ENCODE data around the gene DYDC2. TPM values are rescaled to one million over a fixed set of nuclear protein-coding genes. Genes with fewer than 3 reads are reported as not detected.

DYDC2 gene
- total RNA-seq, 2 donors from 2014 or later: not detected

GRCh38 chr10:80344276-80344675 lies 12.3 kb upstream of the DYDC2 start:
- intact Hi-C loops (cut with DNase I): no loop called here
- Histone ChIP-seq H3K27ac (no peak overlapping the region), H3K4me1 (replicated peaks) (no peaks in the 10 kb centered on the region), H3K27me3 (replicated peaks; ENCODE audit: insufficient read depth) (no peaks in the 10 kb centered on the region), H3K4me3 (no peak overlapping the region), H3K9me3 (no peaks in the 10 kb centered on the region), H3K36me3 (no peaks in the 10 kb centered on the region)
- 88% methylated on average over 1 of the region's 1 CpG for WGBS
- TF ChIP-seq POLR2A (IDR thresholded peaks at IDR 0.05): no peak
- no peak for DNase-seq (ENCODE audit: low spot score)

- 66% methylated on average over 2 of the region's 2 CpGs for WGBS
- Histone ChIP-seq H3K9me3 (no peaks in the 10 kb centered on the region), H3K4me3 (no peak overlapping the region), H3K4me1 (replicated peaks) (no peaks in the 10 kb centered on the region), H3K27ac (no peak overlapping the region), H3K27me3 (replicated peaks; ENCODE audit: insufficient read depth) (peaks cover 2% of the 10 kb centered on the region), H3K36me3 (no peaks in the 10 kb centered on the region)
- TF ChIP-seq POLR2AphosphoS5 (IDR thresholded peaks at IDR 0.05): no peak
- TF ChIP-seq CTCF (IDR thresholded peaks at IDR 0.05): no peak
- no peak for TF ChIP-seq POLR2A (IDR thresholded peaks at IDR 0.05)
- intact Hi-C loops (cut with DNase I): no loop called here
- no peak for DNase-seq (ENCODE audit: low spot score)
Measured at GRCh38 chr10:80344912-80345311, 11.7 kb upstream of the DYDC2 start.

GRCh38 chr10:80350251-80350650 lies 6.3 kb upstream of the DYDC2 start:
- no peaks in the 10 kb centered on the region for H3K9me3 ChIP-seq
- intact Hi-C loops (cut with DNase I): no loop called here
- DNase-seq (ENCODE audit: low spot score): no peak
- H3K4me1 ChIP-seq (replicated peaks): no peaks in the 10 kb centered on the region
- no peak overlapping the region for H3K4me3 ChIP-seq
- no peak overlapping the region for H3K27ac ChIP-seq
- peaks cover 2% of the 10 kb centered on the region for H3K27me3 ChIP-seq (replicated peaks; ENCODE audit: insufficient read depth)
- TF ChIP-seq CTCF (IDR thresholded peaks at IDR 0.05): no peak
- no peak for TF ChIP-seq POLR2A (IDR thresholded peaks at IDR 0.05)
- no peak for TF ChIP-seq POLR2AphosphoS5 (IDR thresholded peaks at IDR 0.05)
- WGBS: 86% methylated on average over 3 of the region's 3 CpGs
- no peaks in the 10 kb centered on the region for H3K36me3 ChIP-seq

- no peaks in the 10 kb centered on the region for H3K9me3 ChIP-seq
- 94% methylated on average over 3 of the region's 3 CpGs for WGBS
- no peaks in the 10 kb centered on the region for H3K4me1 ChIP-seq (replicated peaks)
- H3K36me3 ChIP-seq: no peaks in the 10 kb centered on the region
- no peak overlapping the region for H3K27ac ChIP-seq
- peaks cover 2% of the 10 kb centered on the region for H3K27me3 ChIP-seq (replicated peaks; ENCODE audit: insufficient read depth)
- DNase-seq (ENCODE audit: low spot score): no peak
- intact Hi-C loops (cut with DNase I): no loop called here
- TF ChIP-seq POLR2AphosphoS5 (IDR thresholded peaks at IDR 0.05) (no peak), CTCF (IDR thresholded peaks at IDR 0.05) (no peak), POLR2A (IDR thresholded peaks at IDR 0.05) (no peak)
- no peak overlapping the region for H3K4me3 ChIP-seq
Measured at GRCh38 chr10:80351220-80351619, 5.4 kb upstream of the DYDC2 start.

GRCh38 chr10:80356989-80357850 lies 639 bp downstream of the DYDC2 start:
- Histone ChIP-seq H3K27me3 (replicated peaks; ENCODE audit: insufficient read depth) (no peaks in the 10 kb centered on the region), H3K36me3 (no peaks in the 10 kb centered on the region), H3K4me3 (peak overlapping the region; percentile 19 to 34), H3K4me1 (replicated peaks) (peaks cover 4% of the 10 kb centered on the region), H3K27ac (no peak overlapping the region), H3K9me3 (no peaks in the 10 kb centered on the region)
- intact Hi-C loops (cut with DNase I): no loop called here
- no peak for DNase-seq (ENCODE audit: low spot score)
- no peak for TF ChIP-seq POLR2AphosphoS5 (IDR thresholded peaks at IDR 0.05)
- no peak for TF ChIP-seq POLR2A (IDR thresholded peaks at IDR 0.05)
- TF ChIP-seq CTCF (IDR thresholded peaks at IDR 0.05): no peak
- 10% methylated on average over 48 of the region's 50 CpGs for WGBS
